NOMO-1 (cell line): ENCODE results near the gene FXYD1.

ENCODE experiments used
- DNase-seq, 2 experiments: peaks; one replicate each; lab custom pipeline; 2025; ENCODE audit not compliant: unreplicated experiment in 2 of 2; lab: John Stamatoyannopoulos, UW

FXYD1 gene

DNA sequence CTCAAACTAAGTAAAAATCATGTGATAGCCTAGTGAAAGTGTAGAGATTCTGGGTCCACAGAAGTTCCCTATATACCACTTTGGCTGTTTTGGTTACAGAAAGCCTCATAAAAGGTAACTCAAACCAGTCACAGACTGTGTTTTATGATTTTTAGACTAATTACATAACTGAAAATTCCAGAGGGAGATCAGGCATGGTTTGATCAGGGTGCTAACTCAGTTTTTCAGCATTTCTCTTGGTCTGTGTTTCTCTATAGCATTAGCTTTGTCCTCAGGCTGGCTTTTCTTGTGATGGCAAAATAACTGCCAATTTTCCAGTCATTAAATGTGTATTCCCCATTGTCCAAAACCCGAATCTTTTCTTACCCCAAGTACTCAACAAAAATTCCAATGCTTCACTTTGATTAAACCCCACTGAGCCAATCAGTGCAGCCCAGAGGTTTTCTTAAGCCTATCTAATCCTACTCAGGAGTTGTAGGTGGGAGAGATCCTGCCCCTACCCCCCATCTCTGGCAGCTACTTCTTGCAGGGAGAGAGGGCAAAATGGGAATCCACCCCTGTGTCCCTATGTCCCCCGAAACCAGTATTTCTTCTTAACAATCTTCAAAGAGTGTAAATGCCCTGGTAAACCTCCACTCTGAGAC is 31.6 kb upstream of the FXYD1 start:
- no peak for DNase-seq

DNA sequence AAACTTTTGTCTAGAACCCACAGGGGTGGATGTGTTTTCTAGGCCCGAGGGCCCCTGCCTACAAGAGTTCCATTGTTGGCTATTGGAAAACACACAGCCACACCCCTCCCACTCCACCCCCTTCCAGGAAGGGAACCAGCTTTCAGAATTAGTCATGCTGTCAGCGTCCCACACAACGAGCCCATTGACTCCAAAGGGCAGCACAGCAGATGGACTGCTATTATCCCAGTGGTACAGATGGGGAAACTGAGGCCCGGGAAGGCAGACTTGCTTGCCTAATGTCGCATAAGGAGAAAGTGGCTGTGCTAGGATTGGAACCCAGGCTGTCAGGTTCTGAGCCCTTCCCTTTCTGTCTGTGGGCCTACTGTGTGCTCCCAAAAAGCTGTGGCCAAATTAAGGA is 31.1 kb upstream of the FXYD1 start:
- DNase-seq = no peak

DNA sequence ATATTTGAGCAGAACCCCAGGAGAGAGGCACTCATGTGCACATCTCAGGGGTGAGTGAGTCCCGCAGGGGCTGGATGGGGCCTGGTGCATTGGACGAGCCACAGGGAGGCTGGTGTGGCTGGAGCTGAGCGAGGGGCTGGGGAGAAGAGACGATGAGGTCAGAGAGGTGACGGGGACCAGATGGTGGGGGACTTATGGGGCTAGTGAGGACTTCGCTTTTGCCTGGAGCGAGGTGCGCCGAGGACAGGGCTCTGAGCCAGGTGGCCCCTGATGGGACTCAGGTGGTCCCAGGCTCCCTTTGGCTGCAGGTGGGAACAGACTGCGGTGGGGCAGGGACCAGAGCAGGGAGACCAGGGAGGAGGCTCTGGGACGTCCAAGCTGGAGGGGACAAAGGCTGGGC is 29.9 kb upstream of the FXYD1 start:
- DNase-seq = no peak

DNA sequence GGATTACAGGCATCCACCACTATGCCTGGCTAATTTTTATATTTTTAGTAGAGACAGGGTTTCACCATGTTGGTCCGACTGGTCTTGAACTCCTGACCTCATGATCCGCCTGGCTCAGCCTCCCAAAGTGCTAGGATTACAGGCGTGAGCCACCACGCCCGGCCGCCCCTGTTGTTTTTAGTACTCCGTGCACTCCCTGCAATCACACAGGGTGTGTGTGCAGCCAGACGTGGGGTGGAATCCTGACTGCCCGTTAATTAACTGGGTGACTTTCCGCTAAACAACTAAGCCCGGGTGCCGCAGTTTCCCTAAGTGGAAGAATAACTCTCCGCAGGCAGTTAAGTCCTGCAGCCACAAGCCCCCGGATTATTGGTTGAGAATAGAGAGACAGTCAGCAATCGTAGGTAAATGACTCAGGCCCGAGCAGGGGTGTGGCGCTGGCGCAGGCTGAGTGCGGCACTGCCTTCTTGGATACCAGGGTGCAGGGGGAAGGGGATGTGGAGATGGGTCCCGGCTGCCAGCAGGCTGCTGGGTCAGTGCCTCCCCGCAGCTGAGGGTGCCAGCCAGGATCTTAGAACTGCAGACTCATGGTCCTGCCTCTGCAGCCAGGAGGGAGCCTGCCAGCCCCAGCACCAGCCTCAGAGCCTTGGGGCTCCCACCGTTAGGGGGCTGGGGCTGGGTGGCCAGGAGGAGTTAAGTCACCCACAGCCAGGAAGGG is 29.1 kb upstream of the FXYD1 start:
- no peak for DNase-seq

DNA sequence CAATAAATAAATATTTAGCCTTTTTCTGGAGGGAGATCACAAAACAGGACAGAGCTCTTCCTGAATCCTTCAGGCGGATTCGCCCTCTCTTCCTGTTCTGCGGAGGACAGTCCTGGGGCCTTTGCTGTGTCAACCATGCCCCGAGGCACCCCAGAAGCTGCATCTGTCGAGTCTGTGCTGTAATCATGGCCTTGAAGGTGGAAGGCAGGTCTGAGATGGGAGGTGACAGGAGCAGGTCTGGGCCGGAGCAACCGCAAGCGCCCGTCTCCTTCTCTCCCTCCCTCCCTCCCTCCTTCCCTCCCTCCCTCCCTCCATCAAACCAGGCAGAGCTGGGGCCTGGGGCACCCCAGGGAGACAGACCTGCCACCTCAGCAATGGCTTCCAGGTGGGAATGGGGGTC is 27.6 kb upstream of the FXYD1 start:
- no peak for DNase-seq

DNA sequence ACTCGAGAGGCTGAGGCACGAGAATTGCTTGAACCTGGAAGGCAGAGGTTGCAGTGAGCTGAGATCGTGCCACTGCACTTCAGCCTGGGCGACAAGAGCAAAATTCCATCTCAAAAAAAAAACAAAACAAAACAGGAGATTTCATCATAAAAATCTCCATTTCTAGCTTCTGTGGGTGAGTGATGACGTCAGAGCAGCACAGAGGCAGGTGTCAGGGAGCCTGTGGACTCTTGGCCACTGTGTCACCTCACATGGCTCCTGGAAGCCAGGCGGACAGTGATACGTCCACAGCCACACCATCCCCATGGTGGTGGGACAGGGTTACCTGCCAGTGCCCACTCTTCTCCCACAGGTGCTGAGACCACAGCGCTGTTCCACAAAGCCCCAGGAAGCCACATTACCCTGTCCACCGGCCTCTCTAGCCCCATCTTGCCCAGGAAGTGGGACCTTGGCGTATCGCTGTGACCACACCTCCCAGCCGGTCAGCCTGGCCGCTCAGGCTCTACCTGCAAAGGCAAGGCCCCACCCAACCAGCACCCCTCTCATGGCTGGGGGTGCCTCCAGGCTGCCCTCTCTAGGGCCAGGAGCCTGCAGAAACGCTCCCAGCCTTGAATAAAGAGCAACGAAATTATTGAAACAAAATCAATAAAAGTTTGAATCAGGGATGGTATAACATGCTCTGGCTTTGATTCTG is 25.5 kb upstream of the FXYD1 start:
- no peak for DNase-seq

DNA sequence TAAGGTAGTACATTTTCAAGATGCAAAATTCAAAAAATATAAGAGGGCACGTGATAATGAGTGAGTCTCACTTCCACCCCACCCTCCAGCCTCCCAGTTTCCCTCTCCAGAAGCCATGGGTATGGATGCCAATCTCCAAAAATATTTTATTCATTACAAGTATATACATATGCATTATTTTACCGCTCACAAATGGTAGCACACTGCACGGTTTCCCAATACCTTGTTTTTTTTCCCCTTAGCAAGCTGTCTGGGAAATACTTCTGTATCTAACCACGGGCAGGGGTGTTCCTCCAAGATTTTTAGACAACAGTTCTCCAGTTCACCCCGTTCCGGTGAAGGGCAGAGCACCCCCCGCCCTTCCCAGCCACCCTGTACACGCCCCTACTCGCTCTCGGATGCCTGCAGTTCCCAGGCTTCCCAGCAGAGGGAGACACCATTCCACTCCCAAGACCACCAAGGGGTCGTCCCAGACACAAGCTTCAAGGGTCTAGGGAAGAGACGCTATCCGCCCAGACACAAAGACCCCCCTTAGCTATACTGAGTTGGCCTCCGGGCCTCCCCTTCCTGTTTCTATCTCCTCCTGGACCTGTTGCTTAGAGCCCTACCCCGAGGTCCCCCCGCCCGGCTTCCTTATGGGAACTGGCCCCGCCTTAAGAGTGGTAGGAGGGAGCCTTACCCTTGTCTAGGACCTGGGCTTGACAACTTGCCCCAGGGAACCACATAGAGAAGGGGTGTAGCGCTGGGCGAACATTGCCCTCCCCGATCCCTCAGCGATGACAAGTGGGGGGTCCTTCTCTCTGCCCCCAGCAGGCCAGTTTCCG is 24.1 kb upstream of the FXYD1 start:
- DNase-seq = peak in 1 of 2 experiments; percentile 7

DNA sequence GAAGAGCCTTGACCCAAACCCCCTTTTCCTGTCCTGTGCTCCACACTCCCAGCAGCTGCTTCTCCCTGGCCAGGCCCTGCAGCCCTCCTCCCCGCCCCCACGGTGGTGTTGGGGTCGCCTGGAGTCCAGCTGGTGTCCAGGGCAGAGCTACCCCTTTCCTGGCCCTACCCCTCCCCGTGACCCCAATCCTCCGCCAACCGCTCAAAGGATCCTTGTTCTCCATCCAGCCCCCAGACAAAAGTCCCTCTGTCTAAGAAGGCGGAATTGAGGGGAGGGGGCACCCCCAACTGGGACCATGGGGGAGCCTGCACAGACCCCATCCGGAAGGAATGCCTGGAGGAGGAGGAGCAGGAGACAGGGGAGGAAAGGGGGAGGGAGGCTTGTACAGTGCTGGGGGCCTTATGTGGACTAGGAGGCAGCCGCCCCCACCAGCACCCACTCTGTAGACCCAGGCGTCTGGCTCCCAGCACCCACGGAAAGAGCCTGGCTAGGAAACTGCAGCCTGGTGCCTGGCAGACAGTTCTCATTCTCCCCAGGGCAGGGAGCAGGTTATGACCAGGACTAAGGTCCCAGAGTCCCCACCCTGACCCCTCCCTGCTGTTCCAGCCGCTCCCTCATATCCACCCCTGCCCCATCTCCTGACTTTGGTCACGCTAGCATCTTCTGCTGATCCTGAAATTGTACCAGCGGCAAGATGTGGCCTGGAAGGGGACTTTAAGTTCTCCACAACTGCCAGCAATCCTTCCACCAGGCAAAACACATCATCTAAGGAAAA is 23.3 kb upstream of the FXYD1 start, which contains the start of gene FXYD3:
TSS of gene FXYD3 (plus strand) at position 647 of the 775 bp plus-strand sequence. CDS start 3,554 bp downstream, outside the sequence.
- no peak for DNase-seq

DNA sequence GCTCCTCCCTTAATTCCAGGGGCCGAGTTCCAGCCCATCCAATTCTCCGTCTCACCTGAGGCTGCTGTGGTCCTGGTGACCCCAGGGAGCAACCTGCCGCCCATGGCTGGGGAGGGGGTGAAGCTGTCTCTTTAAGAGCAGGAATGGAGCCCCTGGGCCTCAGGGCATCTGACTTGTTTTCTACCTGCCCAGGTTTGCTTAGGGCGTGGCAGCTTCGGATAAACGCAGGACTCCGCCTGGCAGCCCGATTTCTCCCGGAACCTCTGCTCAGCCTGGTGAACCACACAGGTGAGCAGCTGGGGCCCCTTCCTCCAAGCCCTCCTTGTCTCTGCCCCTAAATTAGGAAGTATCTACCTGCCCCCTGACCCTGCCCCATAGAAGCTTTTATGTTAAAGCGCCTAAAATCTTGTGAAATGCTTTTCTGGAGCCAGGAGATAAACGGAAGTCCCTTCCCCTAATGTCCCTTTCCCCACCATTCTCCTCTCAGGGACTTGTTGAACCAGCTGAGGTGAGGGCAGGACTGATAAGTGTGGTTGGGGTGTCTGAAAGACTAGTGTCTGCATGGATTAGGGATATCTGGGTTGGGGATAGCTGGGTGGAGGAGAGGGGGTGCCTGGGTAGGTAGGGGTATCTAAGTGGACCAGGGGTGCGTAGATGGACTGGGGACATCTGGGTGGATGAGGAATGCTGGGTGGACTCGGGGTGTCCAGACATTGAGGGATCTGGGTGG is 22.4 kb upstream of the FXYD1 start:
- no peak for DNase-seq

DNA sequence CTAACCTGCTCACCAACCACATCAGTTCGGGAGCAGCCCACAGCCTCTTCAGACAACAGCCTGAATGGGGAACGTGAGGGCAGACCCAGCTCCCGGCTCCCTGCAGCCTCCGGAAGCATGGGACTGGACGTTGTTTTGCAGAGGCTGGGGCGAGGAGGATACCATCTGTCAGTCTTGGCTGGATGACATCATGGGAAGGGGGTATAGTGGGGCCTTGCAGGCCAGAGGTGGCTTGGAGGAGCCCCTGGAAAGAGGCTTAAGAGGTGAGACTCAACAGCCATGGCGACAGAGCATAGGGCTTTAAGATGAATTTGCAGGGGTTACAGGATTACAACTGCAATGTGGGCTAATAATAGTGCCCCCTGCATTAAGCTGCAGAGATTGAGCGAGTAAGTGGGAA is 21.5 kb upstream of the FXYD1 start:
- no peak for DNase-seq

DNA sequence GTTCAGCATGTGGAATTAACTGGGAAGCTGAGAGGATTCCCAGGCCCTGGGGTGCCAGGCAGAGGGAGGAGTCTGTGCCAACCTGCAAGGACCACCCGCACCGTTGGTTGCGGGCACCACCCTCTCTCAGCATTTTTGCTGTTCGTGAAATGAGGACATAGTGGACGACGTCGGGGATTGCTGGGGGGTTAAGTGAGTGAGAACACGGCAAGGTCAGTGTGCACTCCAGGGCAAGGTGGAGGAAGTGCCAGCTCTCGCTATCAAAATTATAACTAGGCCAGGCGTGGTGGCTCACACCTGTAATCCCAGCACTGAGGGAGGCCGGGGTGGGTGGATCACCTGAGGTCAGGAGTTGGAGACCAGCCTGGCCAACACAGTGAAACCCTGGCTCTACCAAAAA is 20.8 kb upstream of the FXYD1 start:
- DNase-seq = no peak

DNA sequence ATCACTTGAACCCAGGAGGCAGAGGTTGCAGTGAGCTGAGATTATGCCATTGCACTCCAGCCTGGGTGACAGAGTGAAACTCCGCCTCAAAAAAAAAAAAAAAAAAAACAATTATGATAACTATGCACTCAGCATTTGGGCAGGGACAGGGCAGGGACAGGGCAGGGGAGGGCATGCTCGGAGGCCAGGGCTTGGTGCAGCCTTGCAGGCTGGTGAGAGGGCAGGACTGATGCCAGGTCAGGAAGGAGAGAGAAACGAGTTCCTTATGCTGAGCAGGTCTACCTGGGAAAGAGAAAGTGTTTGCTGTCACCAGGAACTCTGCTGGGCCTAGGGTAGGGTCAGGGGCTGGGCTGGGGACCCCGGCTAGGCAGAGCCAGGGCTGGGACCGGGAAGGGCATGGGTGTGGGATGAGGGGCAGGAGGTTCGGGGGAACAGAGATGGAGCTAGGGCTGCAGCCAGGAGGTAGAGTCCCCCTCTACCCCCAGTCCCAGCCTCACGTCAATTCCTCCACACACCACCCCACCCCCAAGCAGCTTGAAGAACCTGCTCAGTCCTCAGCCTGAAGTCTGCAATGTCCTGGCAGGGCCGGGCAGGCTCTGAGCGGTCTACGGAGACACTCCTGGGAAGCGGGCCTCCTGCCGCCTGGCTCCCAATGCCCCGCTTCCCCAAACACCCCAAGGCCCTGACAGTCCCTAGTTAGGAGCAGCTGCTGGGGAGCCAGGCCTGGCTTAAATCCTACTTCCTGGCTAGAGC is 20.2 kb upstream of the FXYD1 start:
- DNase-seq = no peak

DNA sequence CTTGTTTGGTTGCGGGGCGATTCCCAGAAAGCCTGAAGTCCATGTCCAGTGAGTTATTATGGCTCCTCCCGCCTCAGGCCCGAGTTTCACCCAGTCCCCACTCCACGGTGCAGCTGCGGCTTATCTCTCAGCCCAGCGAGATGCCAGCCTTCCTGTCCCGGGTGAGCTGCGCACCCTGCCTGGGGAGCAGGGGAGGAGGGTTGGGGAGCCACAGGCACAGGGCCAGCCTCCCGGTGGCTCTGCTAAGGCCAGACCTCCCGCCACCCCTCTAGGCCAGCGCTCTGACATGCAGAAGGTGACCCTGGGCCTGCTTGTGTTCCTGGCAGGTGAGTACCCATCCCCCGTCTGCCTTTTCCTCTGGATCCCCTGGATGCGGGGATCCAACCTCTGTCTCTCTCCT is 19.5 kb upstream of the FXYD1 start:
- DNase-seq = no peak

DNA sequence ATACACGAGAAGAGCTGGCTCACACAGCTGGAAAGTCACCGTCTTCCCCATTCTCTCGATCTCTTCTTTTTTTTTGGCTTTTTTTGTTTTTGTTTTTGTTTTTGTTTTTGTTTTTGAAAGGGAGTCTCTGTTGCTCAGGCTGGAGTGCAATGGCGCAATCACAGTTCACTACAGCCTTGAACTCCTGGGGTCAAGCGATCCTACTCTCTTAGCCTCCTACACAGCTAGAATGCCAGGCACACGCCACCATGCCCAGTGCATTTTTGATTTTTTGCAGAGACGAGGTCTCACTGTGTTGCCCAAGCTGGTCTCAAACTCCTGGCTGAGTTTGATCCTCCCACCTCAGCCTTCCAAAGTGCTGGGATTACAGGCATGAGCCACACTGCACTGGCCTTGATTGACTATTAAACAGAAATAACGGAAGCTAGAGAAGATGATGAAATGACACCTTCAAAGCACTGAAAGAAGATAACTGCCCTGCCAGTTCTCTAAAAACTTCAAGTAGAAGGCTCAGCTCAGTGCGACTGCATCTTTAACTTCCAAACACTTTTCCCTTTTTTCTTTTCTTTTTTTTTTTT is 19.0 kb upstream of the FXYD1 start:
- DNase-seq = peak in 1 of 2 experiments; percentile 2

DNA sequence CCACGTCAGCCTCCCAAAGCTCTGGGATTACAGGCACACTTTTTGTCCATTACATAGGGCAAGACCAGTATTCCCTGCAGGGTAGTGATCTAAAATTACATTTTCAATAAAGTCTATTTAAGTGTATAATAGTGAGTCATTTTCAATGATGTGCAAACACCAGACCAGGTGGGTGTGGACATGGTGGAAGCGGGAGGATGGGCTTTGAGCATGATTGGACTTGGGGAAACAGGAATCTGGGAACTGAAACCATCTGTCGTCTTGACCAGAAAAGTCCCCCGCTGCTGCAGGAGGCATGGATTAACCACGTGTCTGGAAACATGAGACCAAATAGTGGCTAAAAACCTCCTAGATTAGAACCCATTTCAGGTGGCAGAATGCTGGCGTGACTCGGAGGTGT is 18.1 kb upstream of the FXYD1 start:
- DNase-seq = no peak

DNA sequence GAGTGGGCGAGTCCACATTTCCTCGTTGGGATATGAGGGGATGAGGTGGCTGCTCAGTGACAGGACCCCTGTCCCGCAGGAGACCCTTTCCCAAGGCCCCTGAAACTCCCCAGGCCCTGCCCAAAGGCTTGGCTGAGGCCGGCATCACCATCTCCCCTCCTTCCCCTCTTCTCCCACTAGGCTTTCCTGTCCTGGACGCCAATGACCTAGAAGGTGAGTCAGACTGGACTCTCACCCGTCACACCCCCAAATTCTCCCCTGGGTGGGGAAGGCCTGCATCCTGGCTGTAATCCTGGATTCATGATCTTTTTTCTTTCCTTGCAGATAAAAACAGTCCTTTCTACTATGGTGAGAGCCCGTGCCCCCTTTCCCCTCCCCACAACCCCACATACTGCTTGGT is 17.7 kb upstream of the FXYD1 start:
- DNase-seq = no peak

DNA sequence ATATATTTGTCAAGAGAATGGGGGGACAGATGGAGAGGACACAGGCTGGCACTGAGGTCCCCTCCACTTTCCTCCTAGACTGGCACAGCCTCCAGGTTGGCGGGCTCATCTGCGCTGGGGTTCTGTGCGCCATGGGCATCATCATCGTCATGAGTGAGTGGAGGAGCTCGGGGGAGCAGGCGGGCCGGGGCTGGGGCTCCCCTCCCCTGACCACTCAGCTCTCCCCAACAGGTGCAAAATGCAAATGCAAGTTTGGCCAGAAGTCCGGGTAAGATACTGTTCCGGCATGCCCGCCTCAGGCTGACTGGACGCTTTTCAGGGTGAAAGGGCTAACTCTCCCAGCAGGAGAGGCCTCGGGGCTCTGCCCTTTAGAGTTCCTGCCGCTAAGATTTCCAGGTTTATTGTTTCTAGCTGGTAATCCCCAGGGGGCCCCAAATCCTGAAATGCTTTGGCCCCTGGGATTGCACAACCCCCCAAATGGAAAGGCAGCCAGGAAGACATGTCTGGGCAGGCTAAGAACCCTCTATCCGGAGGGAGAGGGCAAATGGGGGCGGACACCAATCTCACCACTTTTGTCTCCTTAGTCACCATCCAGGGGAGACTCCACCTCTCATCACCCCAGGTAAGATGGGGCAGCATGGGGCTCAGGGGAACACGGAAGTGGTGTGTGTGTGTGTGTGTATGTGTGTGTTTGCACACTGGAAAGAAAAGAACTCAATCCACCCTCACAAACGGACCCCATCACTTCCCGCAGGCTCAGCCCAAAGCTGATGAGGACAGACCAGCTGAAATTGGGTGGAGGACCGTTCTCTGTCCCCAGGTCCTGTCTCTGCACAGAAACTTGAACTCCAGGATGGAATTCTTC is 15.7 kb upstream of the FXYD1 start:
- DNase-seq = no peak

DNA sequence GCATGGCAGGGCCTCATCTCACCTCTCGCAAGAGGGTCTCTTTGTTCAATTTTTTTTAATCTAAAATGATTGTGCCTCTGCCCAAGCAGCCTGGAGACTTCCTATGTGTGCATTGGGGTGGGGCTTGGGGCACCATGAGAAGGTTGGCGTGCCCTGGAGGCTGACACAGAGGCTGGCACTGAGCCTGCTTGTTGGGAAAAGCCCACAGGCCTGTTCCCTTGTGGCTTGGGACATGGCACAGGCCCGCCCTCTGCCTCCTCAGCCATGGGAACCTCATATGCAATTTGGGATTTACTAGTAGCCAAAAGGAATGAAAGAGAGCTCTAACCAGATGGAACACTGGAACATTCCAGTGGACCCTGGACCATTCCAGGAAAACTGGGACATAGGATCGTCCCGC is 15.1 kb upstream of the FXYD1 start:
- DNase-seq = no peak
